ENCODE data around the gene SLC25A1.

DNA sequence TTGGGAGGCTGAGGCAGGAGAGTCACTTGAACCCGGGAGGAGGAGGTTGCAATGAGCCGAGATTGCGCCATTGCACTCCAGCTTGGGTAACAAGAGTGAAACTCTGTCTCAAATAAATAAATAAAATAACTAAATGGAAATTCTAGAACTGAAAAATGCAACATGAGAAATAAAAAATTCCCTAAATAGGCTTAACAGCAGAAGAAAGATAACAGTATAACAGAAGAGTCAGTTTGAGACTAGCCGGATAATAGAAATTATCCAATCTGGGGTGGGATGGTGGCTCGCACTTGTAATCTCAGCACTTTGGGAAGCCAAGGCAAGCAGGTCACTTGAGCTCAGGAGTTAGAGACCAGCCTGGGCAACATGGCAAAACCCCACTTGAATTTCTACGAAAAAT lies 14.1 kb downstream of the SLC25A1 start:
- TF ChIP-seq, protein P1, sequence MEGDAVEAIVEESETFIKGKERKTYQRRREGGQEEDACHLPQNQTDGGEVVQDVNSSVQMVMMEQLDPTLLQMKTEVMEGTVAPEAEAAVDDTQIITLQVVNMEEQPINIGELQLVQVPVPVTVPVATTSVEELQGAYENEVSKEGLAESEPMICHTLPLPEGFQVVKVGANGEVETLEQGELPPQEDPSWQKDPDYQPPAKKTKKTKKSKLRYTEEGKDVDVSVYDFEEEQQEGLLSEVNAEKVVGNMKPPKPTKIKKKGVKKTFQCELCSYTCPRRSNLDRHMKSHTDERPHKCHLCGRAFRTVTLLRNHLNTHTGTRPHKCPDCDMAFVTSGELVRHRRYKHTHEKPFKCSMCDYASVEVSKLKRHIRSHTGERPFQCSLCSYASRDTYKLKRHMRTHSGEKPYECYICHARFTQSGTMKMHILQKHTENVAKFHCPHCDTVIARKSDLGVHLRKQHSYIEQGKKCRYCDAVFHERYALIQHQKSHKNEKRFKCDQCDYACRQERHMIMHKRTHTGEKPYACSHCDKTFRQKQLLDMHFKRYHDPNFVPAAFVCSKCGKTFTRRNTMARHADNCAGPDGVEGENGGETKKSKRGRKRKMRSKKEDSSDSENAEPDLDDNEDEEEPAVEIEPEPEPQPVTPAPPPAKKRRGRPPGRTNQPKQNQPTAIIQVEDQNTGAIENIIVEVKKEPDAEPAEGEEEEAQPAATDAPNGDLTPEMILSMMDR (conservative IDR thresholded peaks at IDR 0.05; ENCODE audit: low read length), result no peak
- no peak for TF ChIP-seq EZH2phosphoT487 (IDR thresholded peaks at IDR 0.05; ENCODE audit: borderline replicate concordance)

Data from Loucy (cell line).